Measurements from ENCODE around the gene PEX19.

DNA sequence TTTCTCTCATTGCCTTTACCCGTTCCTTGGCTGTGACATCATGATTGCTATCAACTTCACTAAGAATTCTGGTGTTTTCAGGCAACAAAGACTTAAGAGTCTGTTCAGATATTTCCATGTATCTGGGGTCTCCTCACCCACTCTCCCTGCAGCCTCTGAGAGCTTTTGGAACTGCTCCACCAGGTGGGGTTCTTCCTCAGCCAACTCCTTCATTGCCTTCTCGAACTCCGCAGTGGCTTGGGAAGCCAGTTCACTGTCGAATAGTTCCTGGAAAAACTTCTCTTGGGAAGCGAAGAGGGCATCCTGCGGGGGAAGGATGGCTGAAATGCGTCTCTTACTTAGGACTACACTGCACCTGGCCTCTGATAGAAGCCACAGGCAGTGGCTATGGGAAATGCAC lies 2.1 kb downstream of the PEX19 start:
- TF ChIP-seq, protein P1, sequence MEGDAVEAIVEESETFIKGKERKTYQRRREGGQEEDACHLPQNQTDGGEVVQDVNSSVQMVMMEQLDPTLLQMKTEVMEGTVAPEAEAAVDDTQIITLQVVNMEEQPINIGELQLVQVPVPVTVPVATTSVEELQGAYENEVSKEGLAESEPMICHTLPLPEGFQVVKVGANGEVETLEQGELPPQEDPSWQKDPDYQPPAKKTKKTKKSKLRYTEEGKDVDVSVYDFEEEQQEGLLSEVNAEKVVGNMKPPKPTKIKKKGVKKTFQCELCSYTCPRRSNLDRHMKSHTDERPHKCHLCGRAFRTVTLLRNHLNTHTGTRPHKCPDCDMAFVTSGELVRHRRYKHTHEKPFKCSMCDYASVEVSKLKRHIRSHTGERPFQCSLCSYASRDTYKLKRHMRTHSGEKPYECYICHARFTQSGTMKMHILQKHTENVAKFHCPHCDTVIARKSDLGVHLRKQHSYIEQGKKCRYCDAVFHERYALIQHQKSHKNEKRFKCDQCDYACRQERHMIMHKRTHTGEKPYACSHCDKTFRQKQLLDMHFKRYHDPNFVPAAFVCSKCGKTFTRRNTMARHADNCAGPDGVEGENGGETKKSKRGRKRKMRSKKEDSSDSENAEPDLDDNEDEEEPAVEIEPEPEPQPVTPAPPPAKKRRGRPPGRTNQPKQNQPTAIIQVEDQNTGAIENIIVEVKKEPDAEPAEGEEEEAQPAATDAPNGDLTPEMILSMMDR (IDR thresholded peaks at IDR 0.05): no peak
- TF ChIP-seq POLR2AphosphoS5 (IDR thresholded peaks at IDR 0.05): no peak
- TF ChIP-seq POLR2A (IDR thresholded peaks at IDR 0.05): no peak

Measured in sigmoid colon (tissue), 4 donors.